ENCODE measurements around the gene CHRNA7.

CHRNA7 gene

GRCh38 chr15:32089851-32090359 is 59.6 kb downstream of the CHRNA7 start:
- DNase-seq = no peak

GRCh38 chr15:32091505-32092380 is 61.4 kb downstream of the CHRNA7 start:
- no peak for DNase-seq

GRCh38 chr15:32096213-32096612 is 65.9 kb downstream of the CHRNA7 start:
- DNase-seq = no peak

- DNase-seq = no peak
Measured at GRCh38 chr15:32096916-32097617, 66.8 kb downstream of the CHRNA7 start.

- no peak for DNase-seq
Measured at GRCh38 chr15:32098033-32098432, 67.7 kb downstream of the CHRNA7 start.

- DNase-seq = no peak
Measured at GRCh38 chr15:32099097-32099785, 68.9 kb downstream of the CHRNA7 start.

GRCh38 chr15:32099956-32100684 is 69.8 kb downstream of the CHRNA7 start:
- no peak for DNase-seq

GRCh38 chr15:32104061-32104995 is 74.0 kb downstream of the CHRNA7 start:
- DNase-seq = no peak

GRCh38 chr15:32105258-32106241 is 75.2 kb downstream of the CHRNA7 start:
- no peak for DNase-seq

- no peak for DNase-seq
Measured at GRCh38 chr15:32106401-32107381, 76.4 kb downstream of the CHRNA7 start.

GRCh38 chr15:32107477-32108080 is 77.3 kb downstream of the CHRNA7 start:
- no peak for DNase-seq

GRCh38 chr15:32108661-32109060 is 78.3 kb downstream of the CHRNA7 start:
- no peak for DNase-seq

- no peak for DNase-seq
Measured at GRCh38 chr15:32112101-32112500, 81.8 kb downstream of the CHRNA7 start.

GRCh38 chr15:32113224-32113623 is 82.9 kb downstream of the CHRNA7 start:
- DNase-seq = no peak

- DNase-seq = no peak
Measured at GRCh38 chr15:32117122-32117521, 86.8 kb downstream of the CHRNA7 start.

GRCh38 chr15:32119286-32119685 is 89.0 kb downstream of the CHRNA7 start:
- no peak for DNase-seq

- no peak for DNase-seq
Measured at GRCh38 chr15:32119694-32120330, 89.5 kb downstream of the CHRNA7 start.

Measured in CD4-positive, alpha-beta T cell treated with Interleukin-17A for 4 hours (primary cell).